ENCODE results near the gene FAM9C. TPM values are rescaled to one million over a fixed set of nuclear protein-coding genes. Genes with fewer than 3 reads are reported as not detected.

FAM9C gene
- total RNA-seq, 1 experiment from 2014 or later, result not detected

DNA sequence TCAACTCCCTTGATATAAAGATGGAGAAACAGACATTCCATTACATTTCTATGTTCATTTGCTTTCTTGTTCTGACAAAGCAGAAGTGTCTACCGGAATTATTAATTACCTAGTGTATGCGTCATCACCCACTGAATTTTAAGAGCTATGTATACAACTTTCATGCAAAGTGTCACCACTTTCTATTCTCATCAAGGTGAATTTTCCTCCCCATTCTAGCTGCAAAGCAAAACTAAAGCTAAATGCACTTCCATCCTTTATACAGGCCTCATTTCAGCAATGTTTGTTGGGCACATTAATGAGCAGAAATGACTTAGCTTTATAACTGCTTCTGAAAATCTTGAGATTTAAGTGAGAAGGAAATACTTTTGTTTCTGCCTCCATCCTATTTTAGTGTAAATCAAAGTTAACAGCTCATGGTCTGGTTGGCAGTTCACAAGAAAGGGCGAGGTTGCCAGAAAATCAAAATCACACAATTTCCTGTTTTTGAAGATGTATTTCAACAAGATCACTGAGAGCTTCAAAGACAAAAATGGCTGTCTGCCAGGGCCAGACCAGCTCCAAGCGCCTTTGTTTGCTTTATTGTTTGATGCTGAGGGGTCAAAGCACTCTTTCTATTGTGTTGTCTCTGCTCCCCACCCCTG, 7.2 kb upstream of the FAM9C start:
- no peak overlapping the region for H3K4me2 ChIP-seq
- H3K9me2 ChIP-seq (ENCODE audit: insufficient read depth), result no peaks in the 10 kb centered on the region
- H3K27ac ChIP-seq, result no peak overlapping the region
- DNase-seq, result no peak
- no peak overlapping the region for H2AFZ ChIP-seq
- H3K27me3 ChIP-seq (ENCODE audit: insufficient read depth, low read depth), result no peaks in the 10 kb centered on the region
- TF ChIP-seq, protein P1, sequence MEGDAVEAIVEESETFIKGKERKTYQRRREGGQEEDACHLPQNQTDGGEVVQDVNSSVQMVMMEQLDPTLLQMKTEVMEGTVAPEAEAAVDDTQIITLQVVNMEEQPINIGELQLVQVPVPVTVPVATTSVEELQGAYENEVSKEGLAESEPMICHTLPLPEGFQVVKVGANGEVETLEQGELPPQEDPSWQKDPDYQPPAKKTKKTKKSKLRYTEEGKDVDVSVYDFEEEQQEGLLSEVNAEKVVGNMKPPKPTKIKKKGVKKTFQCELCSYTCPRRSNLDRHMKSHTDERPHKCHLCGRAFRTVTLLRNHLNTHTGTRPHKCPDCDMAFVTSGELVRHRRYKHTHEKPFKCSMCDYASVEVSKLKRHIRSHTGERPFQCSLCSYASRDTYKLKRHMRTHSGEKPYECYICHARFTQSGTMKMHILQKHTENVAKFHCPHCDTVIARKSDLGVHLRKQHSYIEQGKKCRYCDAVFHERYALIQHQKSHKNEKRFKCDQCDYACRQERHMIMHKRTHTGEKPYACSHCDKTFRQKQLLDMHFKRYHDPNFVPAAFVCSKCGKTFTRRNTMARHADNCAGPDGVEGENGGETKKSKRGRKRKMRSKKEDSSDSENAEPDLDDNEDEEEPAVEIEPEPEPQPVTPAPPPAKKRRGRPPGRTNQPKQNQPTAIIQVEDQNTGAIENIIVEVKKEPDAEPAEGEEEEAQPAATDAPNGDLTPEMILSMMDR (conservative IDR thresholded peaks at IDR 0.05), result no peak
- TF ChIP-seq EZH2 (IDR thresholded peaks at IDR 0.05; ENCODE audit: low read depth), result no peak
- H3K36me3 ChIP-seq (ENCODE audit: low read depth), result no peaks in the 10 kb centered on the region
- intact Hi-C loops (cut with micrococcal nuclease; ENCODE audit: unreplicated experiment), result no loop called here
- no peaks in the 10 kb centered on the region for H3K79me2 ChIP-seq (ENCODE audit: low read depth)
- H3K9me3 ChIP-seq (ENCODE audit: insufficient read depth, low read depth), result no peaks in the 10 kb centered on the region
- POLR2A ChIA-PET (ENCODE audit: unreplicated experiment), result no interaction called here
- no TSS peak for BruUV-seq (replicated peaks)
- no peak overlapping the region for H3K4me3 ChIP-seq
- CTCF ChIA-PET, result no interaction called here
- H4K20me1 ChIP-seq (ENCODE audit: insufficient read depth), result no peaks in the 10 kb centered on the region
- peaks cover 3% of the 10 kb centered on the region; the same call in 1 of the 2 replicates for H3K4me1 ChIP-seq (replicated peaks; ENCODE audit: insufficient read depth)
- peaks cover 3% of the 10 kb centered on the region; the same call in 1 of the 2 replicates for H3F3A ChIP-seq (ENCODE audit: insufficient read depth, low read depth)

DNA sequence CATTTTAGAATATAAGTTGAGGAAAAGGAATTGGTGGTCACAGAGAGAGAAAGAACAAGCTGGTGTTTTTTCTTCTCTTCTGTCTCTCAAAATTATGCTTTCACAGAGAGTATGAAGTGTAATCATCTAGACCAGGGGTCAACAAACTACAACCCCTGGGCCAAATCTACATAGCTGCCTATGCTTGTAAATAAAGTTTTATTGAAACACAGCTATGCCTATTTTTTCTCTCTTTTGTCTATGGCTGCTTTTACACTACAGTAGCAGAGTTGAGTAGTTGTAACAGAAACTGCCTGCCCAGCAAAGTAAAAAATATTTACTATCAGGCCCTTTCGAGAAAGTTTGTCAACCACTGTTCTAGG, 6.7 kb upstream of the FAM9C start:
- Histone ChIP-seq H3K4me2 (no peak overlapping the region), H3K79me2 (ENCODE audit: low read depth) (no peaks in the 10 kb centered on the region), H2AFZ (no peak overlapping the region), H3K4me1 (replicated peaks; ENCODE audit: insufficient read depth) (peaks cover 8% of the 10 kb centered on the region; the same call in 1 of the 2 replicates), H3K36me3 (ENCODE audit: low read depth) (no peaks in the 10 kb centered on the region), H3K27ac (no peak overlapping the region), H3K9me2 (ENCODE audit: insufficient read depth) (no peaks in the 10 kb centered on the region), H3K9me3 (ENCODE audit: insufficient read depth, low read depth) (no peaks in the 10 kb centered on the region), H3K27me3 (ENCODE audit: insufficient read depth, low read depth) (no peaks in the 10 kb centered on the region), H3K4me3 (no peak overlapping the region), H4K20me1 (ENCODE audit: insufficient read depth) (no peaks in the 10 kb centered on the region), H3F3A (ENCODE audit: insufficient read depth, low read depth) (peaks cover 8% of the 10 kb centered on the region; the same call in 1 of the 2 replicates)
- CTCF ChIA-PET, result no interaction called here
- BruUV-seq (replicated peaks), result no TSS peak
- DNase-seq, result no peak
- intact Hi-C loops (cut with micrococcal nuclease; ENCODE audit: unreplicated experiment), result no loop called here
- POLR2A ChIA-PET (ENCODE audit: unreplicated experiment), result no interaction called here
- no peak for TF ChIP-seq EZH2 (IDR thresholded peaks at IDR 0.05; ENCODE audit: low read depth)
- TF ChIP-seq, protein P1 (conservative IDR thresholded peaks at IDR 0.05), result no peak

DNA sequence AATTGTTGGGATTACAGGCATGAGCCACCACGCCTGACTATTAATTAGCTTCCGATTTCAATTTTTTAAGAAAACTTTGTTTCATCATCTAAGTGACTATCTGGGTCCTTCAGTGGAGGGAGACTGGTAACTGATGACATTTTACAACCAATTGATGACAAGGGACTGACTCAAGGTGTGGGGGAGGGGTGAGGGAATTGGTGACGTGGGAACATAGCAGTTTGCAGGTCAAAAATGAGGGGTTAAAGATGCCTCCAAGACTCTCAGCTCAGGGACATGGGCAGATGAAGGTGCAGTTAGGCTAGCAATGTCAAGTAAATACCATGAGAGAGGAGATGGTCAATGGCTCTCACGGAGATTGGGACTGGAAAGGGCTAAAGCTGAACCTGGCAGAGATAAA, 5.7 kb upstream of the FAM9C start:
- H3K79me2 ChIP-seq (ENCODE audit: low read depth), result no peaks in the 10 kb centered on the region
- no peaks in the 10 kb centered on the region for H3K9me2 ChIP-seq (ENCODE audit: insufficient read depth)
- H3K9me3 ChIP-seq (ENCODE audit: insufficient read depth, low read depth), result no peaks in the 10 kb centered on the region
- no peak overlapping the region for H3K4me3 ChIP-seq
- H2AFZ ChIP-seq, result no peak overlapping the region
- no peak for DNase-seq
- no peaks in the 10 kb centered on the region for H4K20me1 ChIP-seq (ENCODE audit: insufficient read depth)
- BruUV-seq (replicated peaks), result no TSS peak
- no peak for TF ChIP-seq EZH2 (IDR thresholded peaks at IDR 0.05; ENCODE audit: low read depth)
- TF ChIP-seq, protein P1 (conservative IDR thresholded peaks at IDR 0.05), result no peak
- H3K27ac ChIP-seq, result no peak overlapping the region
- ChIA-PET CTCF (interaction anchor here (0.5 kb wide), 1 partner anchor 26 kb away, joined by 5 read pairs; no protein-coding TSS in a partner anchor), POLR2A (ENCODE audit: unreplicated experiment) (no interaction called here)
- H3F3A ChIP-seq (ENCODE audit: insufficient read depth, low read depth), result peaks cover 13% of the 10 kb centered on the region; the same call in 1 of the 2 replicates
- no peak overlapping the region for H3K4me2 ChIP-seq
- H3K4me1 ChIP-seq (replicated peaks; ENCODE audit: insufficient read depth), result peaks cover 13% of the 10 kb centered on the region; the same call in 1 of the 2 replicates
- intact Hi-C loops (cut with micrococcal nuclease; ENCODE audit: unreplicated experiment), result no loop called here
- H3K36me3 ChIP-seq (ENCODE audit: low read depth), result no peaks in the 10 kb centered on the region
- H3K27me3 ChIP-seq (ENCODE audit: insufficient read depth, low read depth), result no peaks in the 10 kb centered on the region
